Hematopoietic multipotent progenitor cell treated with erythropoietin and hydrocortisone succinate and interleukin-3 and kit ligand, for 4 days (in vitro differentiated cells): ENCODE data around the gene HOXA11.

Experiments
- DNase-seq: peaks from one replicate; pipeline ENCODE4 v3.0.0-alpha.2; 2015

Gene HOXA11

DNA sequence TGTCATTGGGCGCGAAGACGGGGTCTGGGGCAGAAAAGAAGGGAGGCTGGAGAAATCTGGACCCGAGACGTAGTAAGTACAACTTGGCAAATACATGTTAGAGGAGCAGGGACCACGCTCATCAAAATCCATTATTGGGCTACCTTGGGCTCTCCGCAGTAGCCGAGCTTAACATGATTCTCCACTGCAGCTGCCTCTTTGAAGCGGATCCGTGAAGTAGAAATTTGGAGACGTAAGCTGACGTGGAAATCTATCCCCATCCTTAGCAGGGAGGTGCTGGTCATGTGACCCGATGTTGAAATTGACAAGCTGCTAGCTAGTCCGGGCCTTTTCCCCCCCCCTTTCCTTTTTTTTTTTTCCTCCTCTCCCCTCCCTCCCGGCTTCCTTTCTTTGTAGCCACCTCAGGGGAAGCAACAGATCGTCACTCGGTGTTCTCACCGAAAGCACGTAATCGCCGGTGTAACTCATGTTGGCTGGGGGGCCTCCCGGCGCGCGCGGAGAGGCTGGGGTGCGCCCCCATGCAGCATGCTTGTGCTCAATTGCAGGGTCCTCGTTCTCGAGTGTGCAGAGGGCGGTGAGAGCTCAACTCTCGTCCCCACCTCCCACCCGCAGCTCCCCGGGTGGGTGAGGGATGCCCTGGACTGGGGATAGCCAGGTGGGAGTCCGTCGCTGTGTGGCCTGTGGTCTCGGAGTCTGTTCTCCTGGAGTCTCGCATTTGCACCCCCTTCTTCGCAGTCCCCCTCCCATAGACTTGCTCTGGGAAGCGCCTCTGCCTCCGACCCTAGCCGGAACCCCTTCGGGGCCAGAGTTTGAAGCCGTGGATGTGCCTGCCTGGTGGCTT, at the start of gene HOXA11:
Gene HOXA11 (minus strand): TSS at position 220 of the 841 bp plus-strand sequence. CDS start 88 bp downstream, at position 132.
- peak; percentile 52 for DNase-seq

GRCh38 chr7:27229448-27229847, 44.4 kb upstream of the HOXA11 start:
- no peak for DNase-seq

- DNase-seq: no peak
These were observed 40.2 kb upstream of the HOXA11 start for GRCh38 chr7:27224983-27225934.

- DNase-seq: no peak
These were observed 39.0 kb upstream of the HOXA11 start for GRCh38 chr7:27223941-27224575.

DNA sequence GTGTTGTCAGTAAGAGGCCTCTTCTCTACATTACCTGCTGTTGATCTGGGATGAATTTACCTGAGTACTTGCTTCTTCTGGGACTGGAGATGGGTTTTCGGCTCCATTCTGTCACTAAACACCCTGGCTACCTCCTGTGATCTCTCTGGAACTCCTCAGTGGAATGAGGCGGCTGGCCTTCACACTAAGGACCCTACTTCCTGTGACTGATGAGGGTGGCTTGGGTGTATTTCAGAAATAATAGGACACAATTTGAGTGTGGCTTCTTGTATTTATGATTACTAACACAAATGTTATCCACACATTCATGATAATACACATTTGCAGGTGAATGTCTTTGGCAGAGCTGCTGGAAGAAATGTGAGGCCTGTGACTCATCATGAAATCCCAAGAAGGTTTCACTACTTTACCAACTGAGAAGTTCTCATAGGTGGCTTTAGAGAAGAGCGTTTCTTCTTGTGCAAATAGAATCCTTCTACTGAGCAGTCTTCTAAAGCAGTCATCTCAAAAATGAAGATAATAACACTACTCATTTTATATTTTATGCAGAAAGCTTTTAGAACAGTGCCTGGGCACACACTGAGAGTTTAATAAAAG, 36.3 kb upstream of the HOXA11 start:
- DNase-seq: no peak

DNA sequence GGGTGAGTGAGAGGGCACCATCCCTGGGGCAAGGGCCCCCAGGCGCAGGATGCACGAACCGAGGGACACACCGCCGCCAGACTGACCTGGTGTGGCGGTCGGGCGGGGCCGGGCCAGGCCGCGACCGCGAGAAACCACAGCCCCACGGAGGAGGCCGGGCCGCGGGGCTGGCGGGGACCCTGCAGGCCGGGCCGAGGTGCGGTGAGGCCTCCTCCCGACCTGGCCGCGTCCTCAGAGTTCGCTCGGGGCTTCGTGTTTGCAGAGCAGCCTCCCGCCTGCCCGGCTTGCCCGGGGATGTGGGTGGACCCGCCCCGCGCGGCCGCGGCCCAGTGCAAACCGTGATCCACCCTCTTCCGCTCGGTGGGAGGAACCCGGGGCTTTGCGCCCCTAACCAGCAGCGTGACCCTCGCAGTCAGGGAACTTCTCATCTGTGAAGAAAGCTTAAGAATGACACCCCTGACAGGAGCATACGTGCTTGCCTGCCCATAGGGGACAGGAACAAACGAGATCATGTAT, 35.5 kb upstream of the HOXA11 start:
- DNase-seq: no peak

- DNase-seq: no peak
These were observed 34.8 kb upstream of the HOXA11 start for GRCh38 chr7:27219821-27220220.

GRCh38 chr7:27217951-27218350, 32.9 kb upstream of the HOXA11 start:
- no peak for DNase-seq

DNA sequence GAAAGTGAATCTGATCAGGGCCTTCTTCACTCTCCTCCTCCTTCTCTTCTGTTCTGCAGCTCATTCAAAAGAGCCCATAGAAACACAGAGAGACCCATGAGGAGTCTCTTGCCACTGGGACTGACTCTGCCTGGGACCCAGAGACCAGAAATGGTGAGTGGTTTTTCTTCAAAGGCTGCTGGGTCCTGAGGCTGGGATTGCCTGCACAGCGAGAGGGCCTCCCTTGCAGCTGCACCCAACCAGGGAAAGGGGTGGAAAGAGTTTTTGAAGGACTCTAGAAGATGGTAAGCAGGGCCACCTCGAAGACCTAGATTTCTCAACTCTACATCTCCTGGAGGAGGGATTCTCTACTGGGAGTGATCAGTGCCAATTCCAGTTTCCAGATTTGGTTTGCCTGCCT, 30.3 kb upstream of the HOXA11 start:
- no peak for DNase-seq

DNA sequence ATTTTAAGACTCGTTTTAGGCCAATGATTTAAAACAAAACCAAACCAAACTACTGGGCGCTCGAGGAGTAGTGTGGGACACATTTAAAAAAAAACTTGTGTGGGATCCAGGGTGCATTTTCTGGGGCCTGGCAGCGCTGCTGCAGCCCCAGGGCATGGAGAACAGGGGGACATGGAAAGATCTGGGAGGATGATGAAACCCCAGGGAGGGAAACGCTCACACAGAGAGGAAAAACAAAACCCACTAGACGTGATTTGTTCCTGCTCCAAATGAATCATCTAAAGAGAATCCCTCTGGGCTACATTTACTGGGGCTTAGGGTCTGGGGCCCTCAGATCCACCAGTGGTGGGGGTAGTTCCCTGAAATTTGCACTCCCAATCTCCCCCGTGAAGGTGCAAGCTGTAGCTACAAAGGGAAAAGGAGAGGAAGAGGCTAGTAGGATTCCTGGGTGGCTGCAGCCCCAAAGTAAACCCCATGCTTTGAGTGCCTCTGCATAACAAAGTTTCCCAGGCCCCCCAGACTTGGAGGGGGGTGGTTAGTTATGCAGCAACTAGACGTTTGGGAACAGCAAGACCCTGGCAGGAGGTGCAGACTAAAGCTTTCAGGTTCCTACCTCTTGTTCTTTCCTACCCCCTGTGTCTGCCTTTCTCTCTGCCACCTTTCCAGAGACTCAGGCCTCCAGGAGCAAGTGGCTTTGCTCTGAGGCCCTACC, 29.4 kb upstream of the HOXA11 start:
- no peak for DNase-seq

GRCh38 chr7:27213433-27214238, 28.6 kb upstream of the HOXA11 start:
- no peak for DNase-seq

DNA sequence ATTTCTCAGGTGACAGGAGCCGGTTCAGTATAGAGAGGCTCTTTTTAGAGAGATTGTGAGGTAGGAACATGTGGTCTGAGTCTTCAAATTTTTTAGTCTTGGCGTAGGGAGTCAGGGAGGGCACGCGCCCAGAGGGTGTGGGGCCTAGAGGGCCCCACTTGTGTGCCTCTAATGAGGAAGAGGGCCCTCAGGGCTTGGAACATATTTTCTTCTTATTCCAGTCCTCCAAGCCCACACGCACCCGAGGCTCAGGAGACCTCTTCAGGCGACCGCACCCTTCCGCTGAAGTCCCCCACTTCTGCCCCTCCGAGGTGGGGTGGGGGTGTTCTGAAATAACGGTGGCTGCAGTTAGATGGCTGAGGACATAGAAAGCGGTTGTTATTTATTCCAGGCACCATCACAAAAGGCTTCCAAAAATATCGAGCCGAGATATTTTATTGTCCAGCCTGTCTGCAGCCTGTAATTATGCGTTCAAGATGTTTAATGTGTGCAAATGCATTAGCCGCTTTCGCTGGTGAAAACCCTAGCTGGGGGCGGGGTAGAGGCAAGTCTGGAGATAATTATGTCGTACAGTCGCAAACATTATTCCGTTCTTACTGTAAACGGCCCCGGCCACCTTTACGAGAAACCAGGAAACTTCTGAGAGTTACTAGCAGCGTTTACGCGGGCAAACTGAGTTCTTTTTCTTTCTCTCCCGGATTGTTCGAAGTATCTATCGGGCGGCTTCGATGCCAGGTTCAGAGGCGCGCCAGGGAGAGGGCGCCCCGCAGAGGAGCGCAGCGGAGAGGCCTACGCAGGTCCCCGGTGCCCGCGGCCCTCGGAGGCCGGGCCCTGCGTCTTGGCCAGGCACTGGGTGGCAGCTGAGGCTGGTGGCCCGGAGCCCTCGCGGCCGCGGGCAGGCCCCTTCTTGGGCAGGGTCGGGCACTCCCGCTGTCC, 27.7 kb upstream of the HOXA11 start:
- DNase-seq: no peak

DNA sequence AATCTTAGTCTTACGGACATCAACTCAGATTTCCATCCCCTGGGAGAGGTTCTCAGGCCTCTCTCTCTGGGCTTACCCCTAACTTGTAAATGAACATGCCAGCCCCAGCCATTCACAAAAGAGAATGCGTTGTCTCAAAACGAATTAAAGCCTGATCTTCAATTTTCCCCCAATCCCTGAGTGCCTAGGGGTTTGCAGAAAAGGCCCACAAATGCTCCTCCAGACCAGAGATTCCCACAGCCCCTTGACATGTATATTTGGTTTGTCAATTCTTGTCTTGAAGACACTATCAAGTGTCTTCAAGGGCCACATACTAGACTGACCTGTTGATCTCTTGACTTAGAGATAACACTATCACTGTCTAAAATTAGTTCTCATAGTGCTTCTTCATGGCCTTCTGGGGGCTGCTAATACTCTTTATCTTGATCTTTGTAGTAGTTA, 26.8 kb upstream of the HOXA11 start:
- DNase-seq: no peak

- DNase-seq: no peak
These were observed 26.0 kb upstream of the HOXA11 start for GRCh38 chr7:27211084-27211446.

DNA sequence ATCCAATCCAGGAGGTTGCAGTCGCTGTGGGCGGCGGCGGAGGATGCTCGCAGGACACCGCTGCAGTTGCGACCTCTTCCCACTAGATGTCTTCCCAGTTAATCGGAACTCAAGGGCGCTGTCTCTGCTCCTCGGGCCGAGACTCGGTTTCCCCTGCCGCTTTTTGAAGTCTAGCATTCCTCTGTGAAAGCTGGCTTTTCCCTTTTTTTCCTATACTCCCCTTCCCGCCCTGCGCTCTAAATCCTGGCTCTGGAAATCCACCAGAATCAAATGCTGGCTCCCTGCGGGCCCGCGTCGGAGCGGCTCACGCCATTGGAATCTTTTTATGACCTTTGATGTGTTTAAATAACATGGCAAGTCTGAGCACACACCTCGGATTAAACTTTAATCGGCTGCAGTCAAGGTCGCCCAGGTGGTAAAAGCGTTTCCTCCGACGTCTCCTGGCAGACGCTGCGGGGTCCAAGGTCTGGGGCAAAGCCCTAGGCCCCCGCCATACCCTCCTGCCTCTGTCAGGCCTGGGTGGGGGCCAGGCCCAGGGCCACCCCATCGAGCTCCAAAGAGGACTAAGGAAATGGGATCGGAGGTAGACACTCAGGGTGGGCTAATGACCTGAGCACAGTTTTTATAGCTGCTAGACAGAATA, 25.5 kb upstream of the HOXA11 start:
- DNase-seq: peak; percentile 69

- no peak for DNase-seq
These were observed 25.0 kb upstream of the HOXA11 start for GRCh38 chr7:27209933-27210440.

GRCh38 chr7:27208998-27209397, 24.0 kb upstream of the HOXA11 start:
- no peak for DNase-seq

GRCh38 chr7:27207348-27207985, 22.4 kb upstream of the HOXA11 start:
- no peak for DNase-seq
